Keratinocyte (primary cell): ENCODE data around the gene EPHB1.

Experiments
- EZH2 ChIP-seq: IDR thresholded peaks from one replicate; pipeline ENCODE4 v1.6.1; 2012; ENCODE audit warnings: inconsistent platforms, mild to moderate bottlenecking, low read length, moderate library complexity
- TF ChIP-seq, protein P1 (sequence below), 3 experiments: IDR thresholded peaks in 1 of 3; conservative IDR thresholded peaks in 1 of 3; optimal IDR thresholded peaks in 1 of 3; 2 replicates in 2 of 3; 3 replicates in 1 of 3; pipeline versions ENCODE3 to v1.5.1; 2011; ENCODE audit warnings: low read length in 3 of 3, mild to moderate bottlenecking in 3 of 3, moderate library complexity in 2 of 3, control low read depth in 1 of 3, inconsistent platforms in 1 of 3; ENCODE audit not compliant: insufficient read depth in 2 of 3; ENCODE audit errors: extremely low read depth in 1 of 3

DNA sequence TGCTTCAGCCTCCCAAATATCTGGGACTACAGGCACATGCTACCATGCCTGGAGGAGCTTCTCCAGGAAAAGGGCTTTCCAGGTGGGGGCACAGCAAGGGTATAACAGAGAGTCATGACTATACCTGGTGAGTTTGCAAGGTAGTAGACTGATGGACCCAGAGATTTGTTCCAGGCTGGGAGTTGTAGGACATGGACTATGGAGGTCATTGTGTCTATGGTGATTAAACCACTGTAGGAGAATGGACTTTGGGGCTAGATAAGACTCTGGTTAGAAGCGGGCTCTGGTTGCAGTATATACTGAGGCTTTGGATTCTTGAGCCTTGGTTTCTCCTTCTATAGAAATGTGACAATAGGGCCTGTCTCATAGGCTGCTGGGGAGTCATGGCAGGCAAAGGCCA lies 104.7 kb downstream of the EPHB1 start:
- TF ChIP-seq, protein P1, sequence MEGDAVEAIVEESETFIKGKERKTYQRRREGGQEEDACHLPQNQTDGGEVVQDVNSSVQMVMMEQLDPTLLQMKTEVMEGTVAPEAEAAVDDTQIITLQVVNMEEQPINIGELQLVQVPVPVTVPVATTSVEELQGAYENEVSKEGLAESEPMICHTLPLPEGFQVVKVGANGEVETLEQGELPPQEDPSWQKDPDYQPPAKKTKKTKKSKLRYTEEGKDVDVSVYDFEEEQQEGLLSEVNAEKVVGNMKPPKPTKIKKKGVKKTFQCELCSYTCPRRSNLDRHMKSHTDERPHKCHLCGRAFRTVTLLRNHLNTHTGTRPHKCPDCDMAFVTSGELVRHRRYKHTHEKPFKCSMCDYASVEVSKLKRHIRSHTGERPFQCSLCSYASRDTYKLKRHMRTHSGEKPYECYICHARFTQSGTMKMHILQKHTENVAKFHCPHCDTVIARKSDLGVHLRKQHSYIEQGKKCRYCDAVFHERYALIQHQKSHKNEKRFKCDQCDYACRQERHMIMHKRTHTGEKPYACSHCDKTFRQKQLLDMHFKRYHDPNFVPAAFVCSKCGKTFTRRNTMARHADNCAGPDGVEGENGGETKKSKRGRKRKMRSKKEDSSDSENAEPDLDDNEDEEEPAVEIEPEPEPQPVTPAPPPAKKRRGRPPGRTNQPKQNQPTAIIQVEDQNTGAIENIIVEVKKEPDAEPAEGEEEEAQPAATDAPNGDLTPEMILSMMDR (optimal IDR thresholded peaks at IDR 0.05 in 1 of 3, IDR thresholded peaks at IDR 0.05 in 1 of 3, conservative IDR thresholded peaks at IDR 0.05 in 1 of 3; ENCODE audit: extremely low read depth in 1 of 3, insufficient read depth in 2 of 3, low read length in 3 of 3), result no peak
- no peak for TF ChIP-seq EZH2
